TTC549 (cell line): Measurements from ENCODE around the gene LGALS7B.
"Not testable (repeated sequence)": the region's sequence is repeated elsewhere in the genome, so short reads cannot be mapped to it uniquely, and the experiment has no call there.

Experiments
- FAIRE-seq: peaks from 2 replicates; lab custom pipeline; 2012; peaks lifted over from hg19 to GRCh38; lab: Jason Lieb, UNC

The LGALS7B gene

DNA sequence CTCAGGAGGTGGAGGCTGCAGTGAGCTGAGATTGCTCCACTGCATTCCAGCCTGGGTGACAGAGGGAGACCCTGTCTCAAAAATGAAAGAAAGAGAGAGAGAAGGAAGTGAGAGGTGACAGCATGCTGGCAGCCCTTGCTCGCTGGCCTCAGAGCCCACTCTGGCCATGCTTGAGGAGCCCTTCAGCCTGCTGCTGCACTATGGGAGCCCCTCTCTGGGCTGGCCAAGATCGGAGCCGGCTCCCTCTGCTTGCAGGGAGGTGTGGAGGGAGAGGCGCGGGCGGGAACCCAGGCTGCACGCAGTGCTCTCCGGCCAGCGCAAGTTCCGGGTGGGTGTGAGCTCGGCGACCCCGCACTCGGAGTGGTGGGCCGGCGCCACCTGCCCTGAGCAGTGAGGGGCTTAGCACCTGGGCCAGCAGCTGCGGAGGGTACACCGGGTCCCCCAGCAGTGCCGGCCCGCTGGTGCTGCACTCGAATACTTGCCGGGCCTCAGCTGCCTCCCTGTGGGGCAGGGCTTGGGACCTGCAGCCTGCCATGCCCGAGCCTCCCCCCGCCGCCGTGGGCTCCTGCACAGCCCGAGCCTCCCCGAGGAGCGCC lies 32.3 kb downstream of the LGALS7B start:
- FAIRE-seq = not testable (repeated sequence)

DNA sequence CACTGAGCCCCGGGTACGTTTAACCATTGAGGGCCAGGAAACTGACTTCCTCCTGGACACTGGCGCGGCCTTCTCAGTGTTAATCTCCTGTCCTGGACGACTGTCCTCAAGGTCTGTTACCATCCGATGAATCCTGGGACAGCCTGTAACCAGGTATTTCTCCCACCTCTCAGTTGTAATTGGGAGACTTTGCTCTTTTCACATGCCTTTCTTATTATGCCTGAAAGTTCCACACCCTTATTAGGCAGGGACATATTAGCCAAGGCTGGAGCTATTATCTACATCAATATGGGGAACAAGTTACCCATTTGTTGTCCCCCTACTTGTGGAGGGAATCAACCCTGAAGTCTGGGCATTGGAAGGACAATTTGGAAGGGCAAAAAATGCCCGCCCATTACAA lies 36.9 kb downstream of the LGALS7B start:
- not testable (repeated sequence) for FAIRE-seq

DNA sequence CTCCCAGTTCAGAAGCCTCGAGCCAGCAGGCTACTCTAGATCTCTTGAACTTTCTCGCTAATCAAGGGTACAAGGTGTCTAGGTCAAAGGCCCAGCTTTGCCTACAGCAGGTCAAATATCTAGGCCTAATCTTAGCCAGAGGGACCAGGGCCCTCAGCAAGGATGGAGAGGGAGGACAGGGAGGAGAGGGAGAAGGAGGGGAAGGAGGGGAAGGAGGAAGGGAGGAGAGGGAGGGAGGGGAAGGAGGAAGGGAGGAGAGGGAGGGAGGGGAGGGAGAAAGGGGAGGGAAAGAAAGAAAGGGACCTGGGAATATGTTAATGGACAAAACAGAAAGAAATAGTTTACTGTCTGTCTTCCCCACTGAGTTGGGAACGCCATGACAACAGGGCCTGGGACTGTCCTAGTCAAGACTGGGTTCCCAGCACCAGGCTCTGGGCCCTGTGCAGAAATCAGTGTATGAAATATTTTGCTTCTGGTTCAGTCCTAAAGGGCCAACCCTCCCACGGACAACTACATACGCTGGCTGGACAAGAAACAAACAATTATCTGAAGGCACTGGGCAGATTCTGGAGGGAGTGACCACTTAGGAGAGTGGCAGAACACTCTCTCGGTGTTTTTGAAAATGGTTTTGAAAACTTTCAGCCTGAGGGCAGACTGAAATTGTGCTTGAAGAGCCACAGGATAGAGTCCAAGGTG lies 38.0 kb downstream of the LGALS7B start:
- no peak for FAIRE-seq

DNA sequence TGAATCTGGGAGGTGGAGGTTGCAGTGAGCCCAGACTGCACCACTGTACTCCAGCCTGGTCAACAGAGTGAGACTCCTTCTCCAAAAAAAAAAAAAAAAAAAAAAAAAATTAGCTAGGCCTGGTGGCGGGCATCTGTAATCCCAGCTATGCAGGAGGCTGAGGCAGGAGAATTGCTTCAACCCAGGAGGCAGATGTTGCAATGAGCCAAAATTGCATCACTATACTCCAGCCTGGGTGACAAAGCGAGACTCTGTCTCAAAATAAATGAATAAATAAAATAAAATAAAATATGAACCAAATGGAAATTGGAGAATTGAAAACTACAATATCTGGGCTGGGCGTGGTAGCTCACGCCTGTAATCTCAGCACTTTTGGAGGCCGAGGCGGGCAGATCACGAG lies 40.2 kb downstream of the LGALS7B start:
- FAIRE-seq = not testable (repeated sequence)

DNA sequence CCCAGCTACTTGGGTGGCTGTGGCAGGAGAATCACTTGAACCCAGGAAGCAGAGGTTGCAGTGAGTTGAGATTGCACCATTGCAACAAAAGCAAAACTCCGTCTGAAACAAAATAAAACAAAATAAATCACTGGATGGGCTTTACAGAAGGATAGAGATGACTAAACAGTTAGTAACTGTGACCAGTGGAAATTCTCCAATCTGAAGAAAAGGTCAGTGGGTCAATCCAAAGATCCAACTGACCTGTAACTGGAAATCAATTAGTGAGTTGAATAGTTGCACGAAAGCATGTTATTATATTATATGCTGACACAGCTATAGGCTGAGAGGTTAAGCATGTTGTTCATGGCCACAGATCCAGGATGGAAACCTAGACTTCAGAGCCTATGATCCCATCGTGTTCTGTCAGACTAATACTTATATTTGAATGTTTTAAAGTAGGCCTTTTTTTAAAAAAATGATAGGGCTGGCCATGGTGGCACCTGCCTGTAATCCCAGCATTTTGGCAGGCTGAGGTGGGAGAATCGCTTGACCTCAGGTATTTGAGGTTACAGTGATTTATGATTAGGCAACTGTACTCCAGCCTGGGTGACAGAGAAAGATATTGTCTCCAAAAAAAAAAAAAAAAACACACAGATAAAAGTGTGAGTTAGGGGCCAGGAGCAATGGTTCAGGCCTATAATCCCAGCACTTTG lies 41.2 kb downstream of the LGALS7B start:
- no peak for FAIRE-seq

DNA sequence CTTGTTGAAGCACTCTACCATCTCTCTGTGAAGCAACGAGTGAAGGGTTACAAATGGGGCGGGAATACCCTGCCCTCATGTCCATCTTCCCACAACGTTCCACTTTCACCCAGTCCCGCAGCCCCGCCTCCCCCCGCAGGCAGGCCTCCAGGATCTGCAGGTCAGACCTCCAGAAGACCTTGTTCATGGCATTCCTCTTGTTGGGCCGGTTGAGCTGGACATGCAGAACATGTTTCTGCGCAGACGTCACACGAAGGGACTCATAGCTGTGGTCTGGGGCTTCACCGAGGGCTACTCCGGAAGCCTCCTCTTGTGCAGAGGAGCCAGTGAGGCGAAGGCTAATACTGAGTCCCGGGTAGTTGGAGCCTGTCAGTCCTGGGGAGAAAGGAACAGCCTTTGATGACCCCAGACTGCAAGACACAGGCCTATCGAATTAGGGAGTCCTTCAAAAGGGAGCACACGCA lies 42.2 kb downstream of the LGALS7B start:
- no peak for FAIRE-seq

DNA sequence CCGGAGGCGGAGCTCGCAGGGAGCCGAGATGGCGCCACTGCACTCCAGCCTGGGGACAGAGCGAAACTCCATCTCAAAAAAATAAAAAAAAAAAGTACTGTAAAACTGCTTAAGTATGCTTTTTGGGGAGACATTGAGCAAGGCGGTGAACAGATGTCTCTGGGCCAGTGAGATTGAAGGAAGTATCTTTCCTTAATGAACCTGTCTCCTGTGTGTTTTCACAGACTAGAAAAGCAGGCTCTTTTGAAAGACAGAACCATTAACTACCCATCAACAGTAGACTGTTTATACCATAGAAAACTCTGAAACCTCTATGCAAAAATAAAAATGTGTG lies 44.1 kb downstream of the LGALS7B start:
- FAIRE-seq = no peak

DNA sequence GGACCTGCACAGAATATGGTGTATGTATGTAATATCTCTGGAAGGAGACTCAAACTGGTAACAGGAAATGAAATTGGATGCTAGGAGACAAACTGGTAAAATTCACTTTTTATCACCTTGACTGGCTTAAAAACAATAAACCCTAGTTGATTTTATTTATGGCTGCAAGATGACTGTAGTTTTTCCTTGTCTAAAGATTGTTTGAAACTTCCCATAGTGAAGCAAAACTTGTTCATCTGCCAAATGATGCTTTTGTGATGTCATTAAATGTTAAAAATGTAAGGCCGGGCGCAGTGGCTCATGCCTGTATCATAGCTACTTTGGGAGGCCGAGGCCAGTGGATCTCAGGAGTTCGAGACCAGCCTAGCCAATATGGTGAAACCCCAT lies 45.1 kb downstream of the LGALS7B start:
- no peak for FAIRE-seq

DNA sequence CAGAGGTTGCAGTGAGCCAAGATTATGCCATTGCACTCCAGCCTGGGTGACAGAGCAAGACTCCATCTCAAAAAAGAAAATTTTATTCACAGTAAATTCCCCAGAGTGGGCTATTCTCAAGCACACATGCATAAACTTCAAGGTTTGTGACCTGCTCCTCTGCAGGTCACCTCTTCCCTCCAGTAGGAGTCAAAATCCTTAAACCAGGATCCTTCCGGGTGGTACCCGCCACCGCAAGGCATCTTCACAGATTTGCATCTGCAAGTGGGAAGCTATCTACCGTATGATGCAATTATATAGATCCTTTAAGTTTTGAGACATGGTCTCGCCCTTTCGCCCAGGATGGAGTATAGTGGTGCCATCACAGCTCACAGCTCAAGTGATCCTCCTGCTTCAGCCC lies 45.6 kb downstream of the LGALS7B start:
- FAIRE-seq = no peak

DNA sequence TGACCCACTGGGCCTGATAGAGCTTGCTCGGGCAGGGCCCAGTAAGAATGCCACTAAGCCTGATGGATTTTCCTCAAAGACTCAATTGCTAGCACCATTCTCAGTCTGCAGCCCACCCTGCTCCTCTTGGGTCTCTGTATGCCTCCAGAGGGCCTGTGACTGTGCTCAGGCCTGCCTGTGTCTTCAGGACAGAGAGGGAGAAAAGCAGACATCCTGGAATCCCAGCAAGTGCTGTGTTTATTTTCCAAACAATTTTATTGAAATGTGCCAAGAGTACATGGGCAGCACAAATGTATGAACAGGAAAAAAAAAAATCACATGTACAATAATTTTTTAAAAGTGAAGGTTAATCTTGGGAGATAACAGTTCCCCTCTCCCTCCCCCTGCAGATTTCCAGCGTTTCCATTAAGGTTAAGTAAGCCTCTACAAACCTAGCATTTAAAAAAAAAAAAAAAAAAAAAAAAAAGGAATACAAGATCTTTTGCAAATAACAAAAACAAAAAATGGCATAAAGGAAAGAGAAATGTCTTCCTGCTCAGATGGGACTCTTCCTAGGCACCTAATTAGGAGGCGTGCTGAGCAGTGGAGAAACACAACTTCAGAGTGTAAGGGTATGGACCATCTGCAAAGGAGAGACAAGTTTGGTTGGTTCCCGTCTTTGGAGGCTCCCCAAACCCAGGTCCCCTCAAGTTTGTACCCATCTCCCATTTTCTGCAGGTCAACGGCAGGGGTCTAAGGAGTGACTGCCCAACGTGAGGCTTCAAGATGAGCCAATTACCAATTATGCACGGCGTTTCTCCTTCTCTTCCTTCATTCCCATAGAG lies 47.4 kb downstream of the LGALS7B start:
- FAIRE-seq = no peak

DNA sequence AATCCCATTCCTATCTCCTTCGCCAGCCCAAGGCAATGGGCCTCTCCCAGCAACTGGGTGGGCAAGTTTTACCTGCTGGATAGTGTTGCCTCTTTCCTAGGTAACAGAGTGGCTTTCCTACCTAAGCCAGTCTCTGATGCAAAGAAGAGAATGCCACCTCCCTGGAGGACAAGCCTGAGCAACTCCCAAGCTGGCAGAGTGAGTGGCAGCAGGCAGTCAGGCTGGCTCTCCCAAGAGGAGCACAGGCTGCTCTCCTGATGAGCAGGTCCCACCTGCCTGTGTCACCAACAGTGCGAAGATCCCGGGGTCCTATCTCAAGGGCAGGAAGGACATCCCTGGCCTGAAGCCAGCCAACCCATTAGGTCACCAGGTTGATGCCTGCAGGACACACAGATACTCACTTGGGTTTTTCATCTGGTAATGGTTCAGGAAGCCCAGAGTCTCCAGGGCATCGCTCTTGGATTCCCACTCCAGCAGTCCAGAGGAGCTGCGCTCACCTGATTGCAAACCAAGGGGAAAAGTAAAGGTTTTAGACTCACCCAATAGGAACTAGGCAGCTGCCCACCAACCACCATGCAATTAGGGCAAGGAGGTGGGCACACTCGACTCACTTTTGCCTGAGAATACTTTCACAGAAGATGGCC lies 48.1 kb downstream of the LGALS7B start:
- no peak for FAIRE-seq

DNA sequence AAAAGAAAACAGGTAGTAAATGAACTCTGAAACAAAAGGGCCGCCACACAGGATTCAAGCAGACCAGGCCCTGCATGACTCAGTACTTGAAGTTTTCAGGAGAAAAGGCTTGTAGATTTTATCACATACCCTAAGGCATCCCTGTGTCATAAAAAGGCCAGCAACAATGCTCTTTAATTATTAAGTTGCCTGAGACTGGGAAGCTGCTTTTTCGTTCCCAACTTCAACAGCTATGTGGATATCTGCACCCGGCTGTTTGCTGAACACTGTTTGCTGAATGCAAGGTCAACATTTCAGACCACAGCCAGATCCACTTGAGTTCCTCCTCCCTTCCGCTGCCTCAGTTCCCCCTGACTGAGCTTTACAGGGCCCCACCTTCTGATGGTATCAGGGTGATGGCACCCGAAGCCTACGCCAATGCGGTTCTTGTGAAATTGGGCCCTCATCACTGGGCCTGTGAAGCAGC lies 48.7 kb downstream of the LGALS7B start:
- FAIRE-seq = no peak

DNA sequence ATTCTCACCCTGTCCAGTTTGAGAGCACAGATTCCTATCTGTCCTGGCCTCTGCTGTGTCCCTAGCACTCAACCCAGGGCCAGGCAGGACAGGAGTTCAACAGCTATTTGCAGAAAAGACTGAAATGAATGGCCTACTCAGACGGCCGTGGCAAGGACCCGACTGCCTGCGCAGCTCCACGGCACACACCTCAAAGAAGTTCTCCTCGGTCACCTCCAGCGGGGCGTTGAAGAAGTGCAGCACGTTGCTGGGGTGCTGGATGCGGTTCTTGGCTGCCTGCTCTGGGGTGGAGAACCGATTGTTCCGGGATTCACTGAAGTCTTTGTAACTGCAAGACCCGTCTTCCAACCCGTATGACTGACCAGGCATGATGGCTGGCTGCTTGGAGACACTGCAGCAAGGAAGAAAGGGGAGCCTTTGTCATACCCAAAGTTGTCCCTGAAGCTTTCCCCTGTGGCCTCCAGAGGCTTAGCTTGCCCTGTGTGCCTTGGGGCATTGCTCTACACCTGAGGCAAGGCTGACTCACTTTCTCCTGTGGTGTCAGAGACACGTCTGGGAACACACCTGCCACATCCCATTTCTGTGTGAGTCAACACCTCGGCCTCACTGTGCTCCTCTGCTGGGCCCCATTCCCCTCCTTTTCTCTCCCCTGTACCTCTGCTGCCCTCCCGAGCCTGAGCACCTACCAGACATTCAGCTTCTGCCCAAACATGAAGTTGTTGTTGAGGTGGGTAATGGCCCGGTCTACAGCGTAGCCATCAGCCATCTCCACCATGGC lies 49.4 kb downstream of the LGALS7B start:
- FAIRE-seq = no peak

DNA sequence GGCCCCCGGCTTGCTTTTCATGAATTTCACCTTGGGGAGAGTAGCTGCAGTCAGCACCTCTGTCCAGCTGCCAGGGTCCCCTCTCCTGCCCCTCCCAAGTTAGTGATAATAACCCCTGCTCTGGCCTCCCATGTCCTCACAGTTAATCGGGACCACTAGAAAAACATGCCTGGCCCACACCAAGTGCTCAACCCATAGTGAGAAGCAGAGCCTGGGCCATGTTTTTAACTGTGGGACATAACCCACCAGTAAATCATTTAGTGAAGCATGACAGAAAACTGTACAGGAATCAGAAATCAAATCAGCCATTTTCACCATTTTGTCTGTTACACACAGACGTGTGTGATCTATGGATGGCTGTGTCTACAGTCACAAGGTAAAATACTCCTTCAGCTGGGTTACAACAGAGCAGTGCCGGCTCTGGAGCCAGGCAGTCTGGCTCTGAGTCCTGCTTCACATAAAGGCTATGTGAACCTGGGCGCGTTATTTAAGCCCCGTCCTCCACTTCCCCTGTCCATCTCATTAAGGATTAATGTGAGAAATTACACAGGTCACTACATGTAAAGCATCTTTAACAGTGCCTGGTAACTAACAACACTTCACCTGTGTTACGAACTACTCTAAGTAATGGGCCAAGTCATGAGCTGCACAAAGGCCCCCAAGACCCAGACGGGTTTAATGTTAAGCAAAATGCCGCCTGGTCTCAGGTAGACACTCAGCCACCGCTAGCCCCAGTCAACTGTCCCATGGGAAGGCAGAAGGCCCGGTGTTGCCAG lies 50.2 kb downstream of the LGALS7B start:
- FAIRE-seq = no peak

DNA sequence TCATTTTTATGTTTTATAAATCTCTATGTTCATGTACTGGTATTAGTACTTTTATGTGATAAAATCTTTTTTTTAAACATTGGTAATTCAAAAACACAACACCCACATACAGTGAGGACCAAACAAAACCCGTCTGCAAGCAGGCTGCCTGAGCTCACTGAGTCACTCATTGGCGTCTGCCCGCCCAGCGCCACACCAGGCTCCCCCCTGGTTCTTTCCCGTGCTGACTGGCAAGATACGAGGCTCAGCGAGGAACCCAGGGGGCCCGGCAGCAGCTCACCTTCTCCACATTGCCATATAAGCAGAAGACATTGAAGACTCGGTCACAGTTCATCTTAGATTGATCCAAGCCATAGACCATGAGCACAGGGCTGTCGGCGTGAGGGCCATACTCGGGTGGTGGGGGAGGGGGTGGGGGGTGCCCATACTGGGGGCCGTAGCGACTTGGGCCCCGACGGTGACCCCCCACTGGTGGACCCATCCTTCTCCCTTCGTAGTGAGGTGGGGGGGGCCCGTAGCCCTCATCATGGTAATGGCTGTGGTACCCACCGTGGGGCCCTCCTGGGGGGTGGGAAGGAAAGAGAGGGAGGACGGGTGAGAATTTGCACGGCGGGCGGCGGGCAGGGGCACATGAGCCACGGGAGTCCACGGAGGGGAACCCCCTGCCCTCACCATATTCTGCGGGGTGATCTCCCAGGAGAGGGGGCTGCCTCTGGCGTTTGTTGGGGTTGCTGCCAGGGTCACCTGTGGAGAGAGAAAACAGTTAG lies 51.0 kb downstream of the LGALS7B start:
- no peak for FAIRE-seq

DNA sequence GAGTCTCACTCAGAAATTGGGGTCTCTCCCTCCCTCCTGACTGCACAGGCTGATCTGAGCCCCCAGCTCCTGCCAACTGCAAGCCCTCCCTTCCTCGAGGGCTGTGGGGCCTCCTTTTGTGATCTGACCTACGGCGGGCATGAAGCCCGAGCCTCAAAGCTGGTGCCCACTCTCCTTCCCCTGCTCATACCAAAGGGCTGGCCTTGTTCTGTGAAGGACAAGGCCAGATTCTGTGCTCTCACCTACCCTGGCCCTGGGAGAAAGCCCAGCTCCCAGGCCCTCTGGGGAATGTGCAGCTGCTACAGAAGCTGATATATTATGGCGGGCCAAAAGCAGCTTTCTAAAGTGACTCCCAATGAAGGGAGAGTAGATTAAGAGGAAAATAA lies 51.6 kb downstream of the LGALS7B start:
- no peak for FAIRE-seq
